SJSA1 (cell line): ENCODE data around the gene TMEM150A. TPM values are rescaled to one million over a fixed set of nuclear protein-coding genes. Genes with fewer than 3 reads are reported as not detected.
"Not testable (repeated sequence)": the region's sequence is repeated elsewhere in the genome, so short reads cannot be mapped to it uniquely, and the experiment has no call there.

Experiments used
- DNase-seq, 2 experiments: peaks; one replicate each; pipeline ENCODE4 v3.0.0-alpha.2; 2015 to 2020; ENCODE audit warnings: low spot score in 2 of 2, low read depth in 1 of 2
- H3K27ac ChIP-seq: fragments of 250-450 bp; sonication (Bioruptor Pico); 2 replicates; pipeline ENCODE4 v1.5.1; 2020; ENCODE audit warnings: mild to moderate bottlenecking, moderate library complexity
- H3K27me3 ChIP-seq: fragments of 250-450 bp; sonication (Bioruptor Pico); replicated peaks from 2 replicates; pipeline ENCODE4 v1.5.1; 2020; ENCODE audit warnings: mild to moderate bottlenecking, moderate library complexity
- H3K36me3 ChIP-seq: fragments of 250-450 bp; sonication (Bioruptor Pico); 2 replicates; pipeline ENCODE4 v1.5.1; 2020; ENCODE audit warnings: mild to moderate bottlenecking
- H3K4me1 ChIP-seq: fragments of 250-450 bp; sonication (Bioruptor Pico); replicated peaks from 2 replicates; pipeline ENCODE4 v1.6.1; 2021; ENCODE audit warnings: mild to moderate bottlenecking
- H3K4me3 ChIP-seq: fragments of 250-450 bp; sonication (Bioruptor Pico); 2 replicates; pipeline ENCODE4 v1.5.1; 2020; ENCODE audit warnings: mild to moderate bottlenecking
- H3K9me3 ChIP-seq: fragments of 250-450 bp; sonication (Bioruptor Pico); replicated peaks from 2 replicates; pipeline ENCODE4 v1.5.1; 2020; ENCODE audit warnings: mild to moderate bottlenecking
- total RNA-seq: library from RNA; depleted of rRNA; stranded (reverse); fragments of >200 nt; shearing (Covaris generic); gene quantifications from 2 replicates; pipeline ENCODE4 v1.2.3, GENCODE V29; 2014

TMEM150A gene
- total RNA-seq, 1 experiment from 2014 or later: 5.1 TPM

DNA sequence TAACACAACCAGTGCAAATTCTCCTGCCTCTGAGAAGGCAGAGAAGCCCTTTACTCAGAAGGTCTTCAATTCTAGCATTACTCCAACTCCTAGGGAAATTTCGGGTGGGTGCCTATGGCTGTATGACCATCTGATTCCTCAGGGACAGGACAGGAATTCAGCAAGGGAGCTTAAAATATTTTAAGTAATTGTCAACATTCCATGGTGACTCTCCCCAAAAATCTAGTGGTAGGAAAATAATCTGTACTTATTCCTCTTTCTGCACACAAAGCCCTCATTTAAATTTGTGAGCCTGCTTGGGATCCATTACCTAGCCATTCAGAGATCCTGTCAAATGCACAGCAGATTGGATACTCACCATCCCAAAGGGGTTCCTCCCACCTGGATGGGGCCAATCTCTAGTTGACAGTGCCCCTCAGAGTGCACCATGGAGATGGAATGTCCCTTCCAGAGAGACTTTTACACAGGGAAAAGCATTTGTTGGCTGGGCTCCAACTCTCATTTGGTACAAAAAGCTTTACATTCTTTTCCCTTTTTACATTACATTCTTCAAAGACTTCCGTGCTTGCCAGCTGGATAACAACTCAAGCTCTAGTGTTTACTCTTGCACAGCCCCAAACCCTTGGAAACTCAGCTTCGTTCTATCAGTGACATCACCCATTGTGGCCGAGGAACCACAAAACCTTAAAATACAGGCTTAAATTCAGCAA lies 3.1 kb upstream of the TMEM150A start:
- H3K4me3 ChIP-seq: no peak overlapping the region
- H3K27me3 ChIP-seq: no peaks in the 10 kb centered on the region
- H3K9me3 ChIP-seq: no peaks in the 10 kb centered on the region
- H3K36me3 ChIP-seq: peaks cover 31% of the 10 kb centered on the region
- peak overlapping the region; percentile 42 for H3K27ac ChIP-seq
- peak; percentile 92 to 95 for DNase-seq
- H3K4me1 ChIP-seq: peaks cover 44% of the 10 kb centered on the region

DNA sequence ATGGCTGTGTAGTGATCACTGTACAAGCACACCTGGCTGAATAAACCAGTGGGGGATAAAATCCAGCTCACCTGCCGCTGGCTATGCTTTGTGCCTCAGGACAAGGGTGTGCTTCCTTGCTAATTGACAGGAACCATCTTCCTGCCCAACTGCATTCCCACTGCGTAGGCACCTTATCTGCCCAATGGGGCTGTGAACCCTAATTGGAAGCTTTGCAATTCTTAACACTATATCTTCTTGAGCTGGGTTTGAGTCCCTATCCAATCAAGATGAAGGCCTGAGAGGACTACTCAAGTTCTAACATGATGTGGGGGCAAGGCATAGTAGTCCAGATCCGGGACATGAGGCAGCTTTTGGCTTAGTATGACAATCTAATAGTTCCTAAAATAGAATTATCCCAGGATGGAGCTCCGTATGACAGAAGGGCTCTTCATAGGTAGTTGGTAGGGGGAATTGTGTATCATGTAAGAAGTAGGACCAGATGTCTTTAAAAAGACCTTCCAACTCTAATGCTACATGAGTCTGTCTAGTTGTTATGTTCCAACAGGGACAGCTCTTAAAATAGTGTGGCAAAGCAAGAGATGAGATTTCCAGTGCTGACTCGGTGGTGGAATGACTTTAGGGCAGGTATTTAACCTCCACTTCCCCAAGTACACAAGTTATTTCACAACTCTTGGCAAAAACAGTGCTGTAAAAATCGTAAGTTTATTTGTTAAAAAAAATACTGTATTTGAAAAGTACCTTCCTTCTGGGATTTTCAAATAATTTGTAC lies 2.3 kb upstream of the TMEM150A start:
- DNase-seq: no peak
- no peaks in the 10 kb centered on the region for H3K9me3 ChIP-seq
- peaks cover 41% of the 10 kb centered on the region for H3K4me1 ChIP-seq
- no peak overlapping the region for H3K4me3 ChIP-seq
- H3K27me3 ChIP-seq: no peaks in the 10 kb centered on the region
- peaks cover 26% of the 10 kb centered on the region for H3K36me3 ChIP-seq
- H3K27ac ChIP-seq: peak overlapping the region; percentile 42

- Histone ChIP-seq H3K36me3 (peaks cover 25% of the 10 kb centered on the region), H3K4me1 (peaks cover 41% of the 10 kb centered on the region)
- not testable (repeated sequence) for DNase-seq, H3K27ac ChIP-seq, H3K9me3 ChIP-seq, H3K27me3 ChIP-seq, H3K4me3 ChIP-seq
These were observed 1.6 kb upstream of the TMEM150A start for GRCh38 chr2:85604133-85604444.

DNA sequence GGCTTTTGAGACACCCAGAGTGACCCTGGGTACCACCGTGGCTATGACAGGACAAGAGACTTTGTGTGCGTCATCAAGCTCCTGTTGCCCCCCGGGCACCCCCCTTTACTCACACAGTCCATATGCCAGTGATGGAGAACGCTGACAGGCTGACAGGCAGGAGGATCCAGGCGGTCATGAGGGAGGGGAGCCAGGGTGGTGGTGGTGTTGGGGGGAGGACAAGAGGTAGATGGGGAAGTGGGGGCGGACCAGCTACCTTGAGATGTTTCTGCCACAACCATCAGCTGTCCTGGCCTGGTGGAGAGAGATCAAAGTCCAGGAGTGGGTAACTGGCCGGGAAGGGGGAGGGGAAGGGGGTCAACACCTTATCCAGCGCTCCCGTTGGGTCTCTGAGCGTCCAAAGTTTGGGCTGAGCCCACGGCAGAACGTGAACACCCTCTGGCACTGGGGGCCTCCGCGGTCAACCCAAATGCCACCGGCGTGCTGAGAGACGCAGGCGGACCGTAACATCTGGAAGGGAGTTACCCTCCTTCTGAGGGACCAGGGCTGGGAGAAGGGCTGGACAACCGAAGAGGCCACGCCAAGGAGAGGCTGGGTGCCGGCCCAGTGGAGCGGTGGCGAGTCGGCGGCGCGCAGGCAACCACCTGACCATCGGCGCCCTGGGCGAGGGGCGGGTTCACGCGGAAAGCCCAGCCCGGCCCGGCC lies 575 bp downstream of the TMEM150A start:
- Histone ChIP-seq H3K9me3 (no peaks in the 10 kb centered on the region), H3K27me3 (no peaks in the 10 kb centered on the region), H3K36me3 (peaks cover 24% of the 10 kb centered on the region), H3K4me3 (peak overlapping the region; percentile 50), H3K4me1 (peaks cover 38% of the 10 kb centered on the region), H3K27ac (no peak overlapping the region)
- no peak for DNase-seq

GRCh38 chr2:85600951-85601770 lies 1.3 kb downstream of the TMEM150A start:
- no peak overlapping the region for H3K4me3 ChIP-seq
- peaks cover 36% of the 10 kb centered on the region for H3K4me1 ChIP-seq
- no peaks in the 10 kb centered on the region for H3K9me3 ChIP-seq
- H3K27ac ChIP-seq: no peak overlapping the region
- no peak for DNase-seq
- peaks cover 29% of the 10 kb centered on the region for H3K36me3 ChIP-seq
- no peaks in the 10 kb centered on the region for H3K27me3 ChIP-seq

DNA sequence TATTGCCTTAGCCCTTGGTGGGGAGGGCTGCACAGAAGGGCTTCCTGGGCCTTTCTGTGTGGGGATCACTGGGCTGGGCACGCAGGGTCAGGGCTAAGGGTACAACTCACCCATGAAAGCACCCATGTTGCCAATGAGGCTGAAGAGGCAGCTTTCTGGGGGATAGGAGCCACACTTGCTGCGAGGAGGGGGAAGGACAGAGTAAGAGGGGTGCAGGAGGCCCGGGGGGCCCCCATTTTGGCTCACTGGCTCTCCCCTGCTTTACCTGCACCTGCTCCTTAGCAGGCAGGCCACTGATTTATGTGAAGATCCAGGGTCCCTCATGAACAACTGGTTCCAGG lies 2.3 kb downstream of the TMEM150A start:
- H3K36me3 ChIP-seq: peaks cover 29% of the 10 kb centered on the region

DNA sequence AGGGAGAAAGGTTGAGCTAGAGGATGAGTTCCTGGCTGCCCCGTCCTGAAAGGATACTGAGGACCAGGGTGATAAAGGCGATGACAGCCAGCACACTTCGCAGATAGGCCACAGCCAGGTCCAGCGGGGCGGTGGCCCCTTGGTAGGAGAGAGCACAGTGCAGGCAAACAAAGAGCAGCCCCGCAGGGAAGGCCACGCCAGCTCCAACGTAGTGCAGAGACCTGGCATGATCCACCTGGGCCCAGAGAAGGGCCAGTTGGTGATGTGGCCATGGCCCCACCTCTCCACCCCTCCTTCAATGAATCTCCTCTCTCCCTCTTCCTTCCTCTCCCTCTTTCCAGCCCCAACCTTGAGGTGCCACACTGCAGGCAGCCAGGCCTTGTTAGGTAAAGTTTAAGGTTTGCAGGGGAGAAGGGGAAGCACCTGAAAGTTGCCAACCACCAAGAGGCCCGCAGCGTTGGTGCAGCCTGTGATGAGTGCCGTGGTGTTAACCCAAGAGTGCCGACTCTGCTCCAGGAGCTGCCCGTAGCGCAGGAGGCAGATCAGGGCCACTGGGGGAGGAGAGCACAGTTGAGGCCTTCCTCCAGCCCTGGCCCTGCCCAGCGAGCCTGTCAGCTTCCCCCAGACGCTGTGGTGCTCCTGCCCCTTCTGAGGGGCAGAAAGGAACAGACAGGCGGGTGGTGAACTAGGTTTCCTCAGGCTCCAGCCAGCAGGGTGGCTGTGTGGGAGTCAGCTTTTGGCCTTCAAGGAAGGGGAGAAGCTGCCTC lies 2.8 kb downstream of the TMEM150A start:
- DNase-seq: no peak
- no peak overlapping the region for H3K27ac ChIP-seq
- H3K9me3 ChIP-seq: no peaks in the 10 kb centered on the region
- no peaks in the 10 kb centered on the region for H3K27me3 ChIP-seq
- peaks cover 29% of the 10 kb centered on the region for H3K36me3 ChIP-seq
- no peak overlapping the region for H3K4me3 ChIP-seq
- peaks cover 26% of the 10 kb centered on the region for H3K4me1 ChIP-seq

More for the DNA sequence above, 2.3 kb downstream of the TMEM150A start:
- Histone ChIP-seq H3K4me3 (no peak overlapping the region), H3K27me3 (no peaks in the 10 kb centered on the region), H3K9me3 (no peaks in the 10 kb centered on the region), H3K27ac (no peak overlapping the region), H3K4me1 (peaks cover 30% of the 10 kb centered on the region)
- no peak for DNase-seq

DNA sequence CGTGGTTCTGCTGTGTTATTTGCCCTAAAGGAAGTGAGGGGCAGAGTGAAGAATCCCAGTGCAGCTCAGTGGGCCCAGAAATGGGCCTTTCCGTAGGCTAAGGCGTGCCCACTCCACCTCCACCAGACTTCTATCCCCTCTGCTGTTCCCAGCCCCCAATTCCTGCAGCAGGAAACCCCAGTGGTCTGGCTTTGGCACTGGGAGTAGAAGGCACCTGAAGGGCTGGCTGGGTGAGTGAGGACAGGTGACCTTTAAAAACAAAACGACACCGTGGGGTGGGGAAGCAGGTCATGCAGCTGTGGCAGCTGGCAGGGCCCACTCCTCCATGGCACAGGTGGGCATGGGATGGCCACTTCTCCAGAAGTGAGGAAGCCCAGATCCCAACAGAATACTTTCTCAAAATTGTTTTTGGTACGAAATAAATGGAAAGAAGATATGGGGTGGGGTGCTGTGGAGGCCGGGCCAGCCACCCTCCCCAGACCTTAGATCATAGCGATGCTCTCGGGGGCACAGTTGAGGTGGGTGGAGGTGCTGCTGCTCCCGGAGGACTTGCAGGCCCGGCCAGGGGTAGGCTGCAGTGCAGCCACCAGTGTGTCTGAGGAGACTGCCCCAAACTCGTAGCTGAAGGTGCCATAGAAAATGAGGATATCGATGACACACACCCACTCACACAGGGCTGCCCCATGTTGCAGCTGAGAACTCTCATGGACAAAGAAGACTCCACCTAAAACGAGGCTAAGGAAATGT lies 3.7 kb downstream of the TMEM150A start:
- H3K4me1 ChIP-seq: peaks cover 23% of the 10 kb centered on the region
- H3K27ac ChIP-seq: no peak overlapping the region
- no peaks in the 10 kb centered on the region for H3K27me3 ChIP-seq
- no peaks in the 10 kb centered on the region for H3K9me3 ChIP-seq
- DNase-seq: no peak
- no peak overlapping the region for H3K4me3 ChIP-seq
- H3K36me3 ChIP-seq: peaks cover 29% of the 10 kb centered on the region

DNA sequence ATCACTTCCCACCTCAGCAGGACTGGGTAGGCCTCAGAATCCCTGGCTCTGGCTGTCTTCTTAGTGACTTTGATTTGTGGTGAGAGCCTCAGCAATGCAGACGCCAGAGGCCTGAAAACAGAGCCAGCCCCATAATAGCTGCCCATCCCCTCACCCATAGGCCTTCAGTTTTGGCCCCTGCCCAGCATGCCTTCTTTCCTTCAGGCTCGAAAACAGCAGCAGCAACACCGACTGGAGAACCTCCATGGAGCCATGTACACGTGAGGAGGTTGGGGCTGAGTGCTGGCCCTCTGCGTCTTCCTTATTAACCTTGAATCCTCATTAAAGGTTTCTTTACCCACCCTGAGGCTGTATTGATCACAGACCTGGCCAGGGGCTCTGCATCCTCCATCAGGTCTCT lies 5.3 kb downstream of the TMEM150A start:
- H3K4me3 ChIP-seq: no peak overlapping the region
- H3K27ac ChIP-seq: no peak overlapping the region
- H3K27me3 ChIP-seq: no peaks in the 10 kb centered on the region
- H3K9me3 ChIP-seq: no peaks in the 10 kb centered on the region
- peaks cover 19% of the 10 kb centered on the region for H3K4me1 ChIP-seq
- peaks cover 29% of the 10 kb centered on the region for H3K36me3 ChIP-seq
- no peak for DNase-seq

- peaks cover 15% of the 10 kb centered on the region for H3K4me1 ChIP-seq
- peaks cover 29% of the 10 kb centered on the region for H3K36me3 ChIP-seq
- no peak overlapping the region; the same call in 1 of the 2 replicates for H3K27ac ChIP-seq
- peak overlapping the region; percentile 55 for H3K4me3 ChIP-seq
- H3K27me3 ChIP-seq: no peaks in the 10 kb centered on the region
- no peak for DNase-seq
- no peaks in the 10 kb centered on the region for H3K9me3 ChIP-seq
These were observed 5.9 kb downstream of the TMEM150A start for GRCh38 chr2:85596486-85597143.

DNA sequence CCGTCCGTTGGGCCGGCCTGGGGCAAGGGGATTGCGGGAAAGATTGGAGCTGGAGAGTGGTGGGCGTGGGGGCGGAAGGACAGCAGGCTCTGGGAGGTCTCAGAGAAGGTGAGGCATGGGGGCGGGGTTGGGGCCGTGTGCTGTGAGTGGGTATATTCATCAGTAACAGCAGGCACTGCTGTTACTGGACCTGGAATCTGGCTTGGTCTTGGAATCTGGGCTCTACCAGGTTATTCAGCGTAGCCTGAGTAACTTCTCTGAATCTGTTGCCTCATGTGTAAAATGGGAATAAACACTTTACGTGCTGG lies 6.5 kb downstream of the TMEM150A start:
- Histone ChIP-seq H3K4me1 (peaks cover 21% of the 10 kb centered on the region), H3K4me3 (peak overlapping the region; percentile 55), H3K27me3 (no peaks in the 10 kb centered on the region), H3K27ac (peak overlapping the region; percentile 51), H3K9me3 (no peaks in the 10 kb centered on the region), H3K36me3 (peaks cover 29% of the 10 kb centered on the region)
- no peak for DNase-seq

DNA sequence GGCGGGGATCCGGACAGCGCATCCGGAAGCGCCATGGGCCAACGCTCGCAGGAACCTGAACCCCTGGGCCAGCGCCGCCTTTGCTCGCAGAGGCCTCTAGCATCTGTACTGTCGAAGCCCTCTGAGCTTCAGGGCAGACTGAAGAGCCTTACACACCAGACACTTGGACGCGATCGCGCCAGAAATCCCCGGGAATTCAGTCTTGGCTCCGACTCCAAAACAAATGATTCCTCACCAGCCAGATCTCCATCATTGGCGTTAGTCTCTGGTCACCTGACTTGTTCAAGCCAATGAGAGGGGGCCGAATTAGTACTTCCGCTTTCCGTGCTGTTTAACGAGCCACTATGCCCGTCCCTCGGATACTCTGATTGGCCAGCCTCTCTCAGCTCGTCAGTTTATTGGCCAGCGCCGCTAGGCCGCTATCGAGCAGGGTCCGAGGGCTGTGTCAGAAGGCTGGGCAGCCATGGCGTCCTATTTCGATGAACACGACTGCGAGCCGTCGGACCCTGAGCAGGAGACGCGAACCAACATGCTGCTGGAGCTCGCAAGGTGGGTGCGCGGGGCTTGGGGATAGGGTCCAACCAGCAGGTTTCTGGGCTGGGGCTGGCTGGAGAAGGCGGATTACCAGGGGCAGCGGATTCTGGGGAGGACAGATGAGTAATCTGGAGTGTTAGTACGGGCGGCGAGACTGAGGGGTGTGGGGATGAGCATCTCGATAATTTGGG lies 7.0 kb downstream of the TMEM150A start, which contains the start of gene RNF181:
RNF181 (plus strand) TSS at position 445 of the 725 bp plus-strand sequence; CDS start at position 464, 19 bp downstream.
- Histone ChIP-seq H3K27me3 (no peaks in the 10 kb centered on the region), H3K36me3 (peaks cover 29% of the 10 kb centered on the region), H3K4me1 (peaks cover 26% of the 10 kb centered on the region), H3K9me3 (no peaks in the 10 kb centered on the region), H3K27ac (peak within 1 kb of the TSS; percentile 72), H3K4me3 (peak within 1 kb of the TSS; percentile 55)
- DNase-seq: peak; percentile 93 to 97
